OCI-LY3 (cell line): ENCODE data around the gene HLA-DRB5.

ENCODE experiments used
- EZH2phosphoT487 ChIP-seq: fragments of 200-600 bp; shearing (Covaris generic); IDR thresholded peaks from 2 replicates; pipeline ENCODE4 v1.6.1; 2018; ENCODE audit warnings: antibody characterized with exemption, mixed run types, low read depth
- TF ChIP-seq, protein P1 (sequence below): fragments of 200-600, 300-600 bp; sonication (generic); IDR thresholded peaks from 2 replicates; pipeline ENCODE4 v1.5.1; 2014; ENCODE audit warnings: antibody characterized with exemption, low read length, low read depth

DNA sequence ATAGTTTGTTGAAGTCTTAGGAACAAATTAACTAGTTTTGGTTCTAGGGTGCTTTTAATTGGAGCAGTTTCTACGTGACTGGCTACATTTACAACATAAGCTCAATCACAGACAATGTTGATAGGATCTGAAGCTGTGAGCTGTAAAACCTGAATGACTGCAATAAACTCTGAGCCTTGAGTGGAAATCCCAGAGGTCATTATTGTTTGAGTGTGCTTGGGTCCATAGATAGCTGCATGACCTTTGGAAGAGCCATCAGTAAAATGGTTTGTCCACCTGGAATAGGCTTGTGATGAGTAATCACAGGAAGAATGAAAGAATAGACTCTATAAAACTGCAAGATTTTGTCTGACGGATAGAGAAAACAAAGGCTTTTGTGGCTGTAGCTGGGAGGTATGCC, 32.9 kb upstream of the HLA-DRB5 start:
- TF ChIP-seq, protein P1, sequence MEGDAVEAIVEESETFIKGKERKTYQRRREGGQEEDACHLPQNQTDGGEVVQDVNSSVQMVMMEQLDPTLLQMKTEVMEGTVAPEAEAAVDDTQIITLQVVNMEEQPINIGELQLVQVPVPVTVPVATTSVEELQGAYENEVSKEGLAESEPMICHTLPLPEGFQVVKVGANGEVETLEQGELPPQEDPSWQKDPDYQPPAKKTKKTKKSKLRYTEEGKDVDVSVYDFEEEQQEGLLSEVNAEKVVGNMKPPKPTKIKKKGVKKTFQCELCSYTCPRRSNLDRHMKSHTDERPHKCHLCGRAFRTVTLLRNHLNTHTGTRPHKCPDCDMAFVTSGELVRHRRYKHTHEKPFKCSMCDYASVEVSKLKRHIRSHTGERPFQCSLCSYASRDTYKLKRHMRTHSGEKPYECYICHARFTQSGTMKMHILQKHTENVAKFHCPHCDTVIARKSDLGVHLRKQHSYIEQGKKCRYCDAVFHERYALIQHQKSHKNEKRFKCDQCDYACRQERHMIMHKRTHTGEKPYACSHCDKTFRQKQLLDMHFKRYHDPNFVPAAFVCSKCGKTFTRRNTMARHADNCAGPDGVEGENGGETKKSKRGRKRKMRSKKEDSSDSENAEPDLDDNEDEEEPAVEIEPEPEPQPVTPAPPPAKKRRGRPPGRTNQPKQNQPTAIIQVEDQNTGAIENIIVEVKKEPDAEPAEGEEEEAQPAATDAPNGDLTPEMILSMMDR, result no peak
- TF ChIP-seq EZH2phosphoT487, result no peak
